ENCODE measurements around the gene AXDND1.

- TF ChIP-seq POLR2A (IDR thresholded peaks at IDR 0.05; ENCODE audit: low read length) (no peak), GATA1 (IDR thresholded peaks at IDR 0.05; ENCODE audit: low read depth, low read length) (no peak)
These were observed 39.0 kb upstream of the AXDND1 start for GRCh38 chr1:179326746-179327145.

All from erythroblast (primary cell).